Suprapubic skin (tissue), 4 donors: ENCODE results near the gene SRD5A1.

Source experiments
- POLR2A ChIP-seq, 2 donors: fragments of 450-650 bp; IDR thresholded peaks; one replicate each; pipeline ENCODE4 v1.6.1; 2017; ENCODE audit warnings: antibody characterized with exemption in 2 of 2, mild to moderate bottlenecking in 2 of 2, moderate library complexity in 2 of 2
- POLR2AphosphoS5 ChIP-seq, 3 donors: sonication (generic); formaldehyde crosslinking; IDR thresholded peaks; one replicate each; pipeline ENCODE4 v1.6.1; 2017; ENCODE audit warnings: antibody characterized with exemption in 3 of 3
- TF ChIP-seq, protein P1 (sequence below), 2 donors: fragments of 200-600 bp in 1 of 2; fragments of 450-650 bp in 1 of 2; sonication (generic) in 1 of 2; IDR thresholded peaks; one replicate each; pipeline ENCODE4 v1.5.1; 2016 to 2019; ENCODE audit warnings: antibody characterized with exemption in 2 of 2, mild to moderate bottlenecking in 1 of 2, moderate library complexity in 1 of 2

DNA sequence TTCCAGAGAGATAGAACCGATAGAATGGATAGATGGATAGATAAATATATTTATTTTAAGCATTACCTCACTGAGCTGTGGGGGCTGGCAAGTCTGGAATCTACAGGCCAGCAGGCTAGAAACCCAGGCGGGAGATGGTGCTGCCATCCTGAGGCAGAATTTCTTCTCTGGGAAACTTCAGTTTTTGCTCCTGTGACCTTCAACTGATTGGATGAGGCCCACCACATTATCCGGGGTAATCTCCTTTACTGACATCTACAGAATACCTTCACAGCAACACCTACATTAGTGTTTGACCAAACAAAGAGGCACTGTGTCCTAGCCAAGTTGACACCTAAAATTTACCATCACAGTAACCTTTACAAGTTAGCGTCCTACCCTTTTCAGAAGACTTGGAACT lies 50.8 kb downstream of the SRD5A1 start:
- TF ChIP-seq POLR2A (IDR thresholded peaks at IDR 0.05) (no peak), POLR2AphosphoS5 (IDR thresholded peaks at IDR 0.05) (no peak)
- TF ChIP-seq, protein P1, sequence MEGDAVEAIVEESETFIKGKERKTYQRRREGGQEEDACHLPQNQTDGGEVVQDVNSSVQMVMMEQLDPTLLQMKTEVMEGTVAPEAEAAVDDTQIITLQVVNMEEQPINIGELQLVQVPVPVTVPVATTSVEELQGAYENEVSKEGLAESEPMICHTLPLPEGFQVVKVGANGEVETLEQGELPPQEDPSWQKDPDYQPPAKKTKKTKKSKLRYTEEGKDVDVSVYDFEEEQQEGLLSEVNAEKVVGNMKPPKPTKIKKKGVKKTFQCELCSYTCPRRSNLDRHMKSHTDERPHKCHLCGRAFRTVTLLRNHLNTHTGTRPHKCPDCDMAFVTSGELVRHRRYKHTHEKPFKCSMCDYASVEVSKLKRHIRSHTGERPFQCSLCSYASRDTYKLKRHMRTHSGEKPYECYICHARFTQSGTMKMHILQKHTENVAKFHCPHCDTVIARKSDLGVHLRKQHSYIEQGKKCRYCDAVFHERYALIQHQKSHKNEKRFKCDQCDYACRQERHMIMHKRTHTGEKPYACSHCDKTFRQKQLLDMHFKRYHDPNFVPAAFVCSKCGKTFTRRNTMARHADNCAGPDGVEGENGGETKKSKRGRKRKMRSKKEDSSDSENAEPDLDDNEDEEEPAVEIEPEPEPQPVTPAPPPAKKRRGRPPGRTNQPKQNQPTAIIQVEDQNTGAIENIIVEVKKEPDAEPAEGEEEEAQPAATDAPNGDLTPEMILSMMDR (IDR thresholded peaks at IDR 0.05): no peak
